ENCODE results near the gene SLC47A2.

SLC47A2 gene

DNA sequence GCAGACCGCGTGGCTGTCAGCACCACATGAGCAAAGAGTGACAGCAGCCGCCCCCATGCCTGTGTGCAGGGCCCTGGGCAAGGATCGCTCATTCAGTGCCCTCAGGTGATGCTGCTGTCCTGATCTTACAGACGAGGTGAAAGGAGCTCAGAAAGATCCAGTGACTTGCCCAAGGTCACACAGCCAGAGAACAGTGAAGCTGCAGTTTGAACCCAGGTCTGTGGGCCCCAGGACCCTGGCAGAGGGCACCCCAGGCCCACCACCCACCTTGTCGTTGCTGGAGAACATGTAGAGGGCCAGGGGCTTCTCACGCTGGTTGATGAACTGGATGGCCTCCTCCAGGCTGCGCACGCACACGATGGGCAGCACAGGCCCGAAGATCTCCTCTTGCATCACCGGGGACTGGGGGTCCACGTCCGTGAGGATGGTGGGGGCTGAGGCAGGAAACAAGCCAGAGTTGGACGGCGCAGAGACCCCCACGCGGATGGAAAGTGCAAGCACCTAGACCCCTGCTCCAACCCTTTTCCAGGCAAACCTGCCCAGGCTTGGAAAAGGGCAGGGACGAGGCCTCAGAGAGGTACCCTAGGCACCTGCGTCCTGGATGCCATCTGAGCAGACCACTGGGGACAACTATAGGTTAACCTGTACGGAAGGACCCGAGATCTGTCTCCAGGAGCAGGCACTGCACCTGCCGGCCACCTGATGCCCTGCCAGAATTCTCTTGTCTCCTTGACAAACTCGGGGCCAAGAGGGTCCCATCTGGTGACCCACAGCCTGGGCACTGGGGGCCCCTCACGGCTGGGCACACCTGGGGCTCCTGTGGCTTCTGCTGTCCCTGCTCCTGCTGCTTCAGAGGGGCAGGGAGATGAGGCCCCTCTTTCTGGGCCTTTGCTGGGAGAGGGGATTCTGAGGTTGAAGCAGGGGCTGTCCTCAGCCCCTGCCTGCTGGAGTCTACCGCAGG is 23.1 kb upstream of the SLC47A2 start:
- DNase-seq (ENCODE audit: extremely low read depth, insufficient read length), result no peak
- Histone ChIP-seq H3K27me3 (replicated peaks; ENCODE audit: control insufficient read depth, insufficient read depth, low read length) (no peaks in the 10 kb centered on the region; the same call in 1 of the 2 replicates), H3K4me3 (replicated peaks; ENCODE audit: low read depth, low read length) (no peak overlapping the region), H3K36me3 (ENCODE audit: control insufficient read depth, insufficient read depth, low read length) (no peaks in the 10 kb centered on the region)
- TF ChIP-seq, protein P1, sequence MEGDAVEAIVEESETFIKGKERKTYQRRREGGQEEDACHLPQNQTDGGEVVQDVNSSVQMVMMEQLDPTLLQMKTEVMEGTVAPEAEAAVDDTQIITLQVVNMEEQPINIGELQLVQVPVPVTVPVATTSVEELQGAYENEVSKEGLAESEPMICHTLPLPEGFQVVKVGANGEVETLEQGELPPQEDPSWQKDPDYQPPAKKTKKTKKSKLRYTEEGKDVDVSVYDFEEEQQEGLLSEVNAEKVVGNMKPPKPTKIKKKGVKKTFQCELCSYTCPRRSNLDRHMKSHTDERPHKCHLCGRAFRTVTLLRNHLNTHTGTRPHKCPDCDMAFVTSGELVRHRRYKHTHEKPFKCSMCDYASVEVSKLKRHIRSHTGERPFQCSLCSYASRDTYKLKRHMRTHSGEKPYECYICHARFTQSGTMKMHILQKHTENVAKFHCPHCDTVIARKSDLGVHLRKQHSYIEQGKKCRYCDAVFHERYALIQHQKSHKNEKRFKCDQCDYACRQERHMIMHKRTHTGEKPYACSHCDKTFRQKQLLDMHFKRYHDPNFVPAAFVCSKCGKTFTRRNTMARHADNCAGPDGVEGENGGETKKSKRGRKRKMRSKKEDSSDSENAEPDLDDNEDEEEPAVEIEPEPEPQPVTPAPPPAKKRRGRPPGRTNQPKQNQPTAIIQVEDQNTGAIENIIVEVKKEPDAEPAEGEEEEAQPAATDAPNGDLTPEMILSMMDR (IDR thresholded peaks at IDR 0.05; ENCODE audit: insufficient read depth, low read length, poor library complexity, severe bottlenecking), result no peak

- Histone ChIP-seq H3K36me3 (ENCODE audit: control insufficient read depth, insufficient read depth, low read length) (no peaks in the 10 kb centered on the region), H3K4me3 (replicated peaks; ENCODE audit: low read depth, low read length) (no peak overlapping the region), H3K27me3 (replicated peaks; ENCODE audit: control insufficient read depth, insufficient read depth, low read length) (no peaks in the 10 kb centered on the region; the same call in 1 of the 2 replicates)
- TF ChIP-seq, protein P1 (IDR thresholded peaks at IDR 0.05; ENCODE audit: insufficient read depth, low read length, poor library complexity, severe bottlenecking), result no peak
- DNase-seq (ENCODE audit: extremely low read depth, insufficient read length), result no peak
These were observed 22.4 kb upstream of the SLC47A2 start for GRCh38 chr17:19738757-19739156.

DNA sequence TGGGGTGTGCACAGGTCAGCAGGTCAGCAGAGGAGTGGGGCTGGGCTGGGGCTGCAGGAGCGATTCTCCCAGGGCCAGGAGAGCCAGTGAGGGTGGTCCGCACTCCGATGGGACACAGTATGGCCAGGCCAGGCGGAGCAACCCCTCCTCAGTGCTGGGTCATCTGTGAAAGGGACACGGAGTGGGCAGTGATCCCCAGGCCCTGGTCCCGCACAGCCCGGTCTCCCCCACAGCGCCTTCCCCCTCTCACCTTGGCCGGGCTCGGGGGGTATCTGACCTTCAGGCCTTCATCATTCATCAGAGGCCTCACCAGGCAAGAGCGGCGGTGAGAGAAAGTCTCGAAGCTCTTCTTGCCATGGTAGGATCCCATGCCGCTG is 21.7 kb upstream of the SLC47A2 start:
- H3K36me3 ChIP-seq (ENCODE audit: control insufficient read depth, insufficient read depth, low read length), result no peaks in the 10 kb centered on the region
- no peaks in the 10 kb centered on the region; the same call in 1 of the 2 replicates for H3K27me3 ChIP-seq (replicated peaks; ENCODE audit: control insufficient read depth, insufficient read depth, low read length)
- TF ChIP-seq, protein P1 (IDR thresholded peaks at IDR 0.05; ENCODE audit: insufficient read depth, low read length, poor library complexity, severe bottlenecking), result no peak
- H3K4me3 ChIP-seq (replicated peaks; ENCODE audit: low read depth, low read length), result no peak overlapping the region
- DNase-seq (ENCODE audit: extremely low read depth, insufficient read length), result no peak

DNA sequence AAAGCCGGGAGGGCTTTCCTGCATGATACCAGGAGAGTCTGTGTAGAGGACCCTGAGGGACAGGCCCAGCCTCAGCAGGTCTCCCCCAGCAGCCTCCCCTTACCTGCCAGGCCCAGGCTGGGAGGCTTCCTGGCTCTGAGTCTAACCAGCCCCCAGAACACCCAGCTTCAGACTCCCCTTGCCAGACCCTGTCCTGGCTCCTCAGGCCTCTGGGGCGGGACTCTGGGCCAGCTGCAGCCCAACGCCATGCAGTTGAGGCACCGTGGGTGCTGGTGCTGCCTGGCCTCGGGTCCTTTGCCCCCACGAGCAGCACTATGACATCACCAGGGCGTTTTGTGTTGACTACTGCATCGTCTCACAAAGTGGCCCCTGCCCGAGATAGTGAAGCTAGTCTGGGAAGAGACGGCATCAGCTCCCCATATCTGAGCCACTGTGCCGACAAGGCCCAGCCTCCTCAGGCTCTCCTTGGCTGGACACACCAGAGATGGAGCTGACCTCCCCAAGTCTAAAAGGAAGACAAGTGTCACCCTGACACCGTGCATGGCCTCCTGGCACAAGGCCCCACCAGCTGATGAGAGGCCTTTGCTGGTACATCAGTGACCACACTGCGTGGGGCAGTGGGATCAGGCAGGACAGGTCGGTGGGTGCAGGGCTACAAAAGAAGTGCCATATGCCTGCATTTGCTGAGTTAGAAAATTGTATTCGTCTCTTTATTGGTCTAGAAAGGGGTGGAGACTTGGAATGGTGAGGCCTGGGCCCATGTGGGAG is 21.1 kb upstream of the SLC47A2 start:
- TF ChIP-seq, protein P1 (IDR thresholded peaks at IDR 0.05; ENCODE audit: insufficient read depth, low read length, poor library complexity, severe bottlenecking), result no peak
- H3K27me3 ChIP-seq (replicated peaks; ENCODE audit: control insufficient read depth, insufficient read depth, low read length), result no peaks in the 10 kb centered on the region; the same call in 1 of the 2 replicates
- H3K36me3 ChIP-seq (ENCODE audit: control insufficient read depth, insufficient read depth, low read length), result no peaks in the 10 kb centered on the region
- DNase-seq (ENCODE audit: extremely low read depth, insufficient read length), result no peak
- H3K4me3 ChIP-seq (replicated peaks; ENCODE audit: low read depth, low read length), result no peak overlapping the region

DNA sequence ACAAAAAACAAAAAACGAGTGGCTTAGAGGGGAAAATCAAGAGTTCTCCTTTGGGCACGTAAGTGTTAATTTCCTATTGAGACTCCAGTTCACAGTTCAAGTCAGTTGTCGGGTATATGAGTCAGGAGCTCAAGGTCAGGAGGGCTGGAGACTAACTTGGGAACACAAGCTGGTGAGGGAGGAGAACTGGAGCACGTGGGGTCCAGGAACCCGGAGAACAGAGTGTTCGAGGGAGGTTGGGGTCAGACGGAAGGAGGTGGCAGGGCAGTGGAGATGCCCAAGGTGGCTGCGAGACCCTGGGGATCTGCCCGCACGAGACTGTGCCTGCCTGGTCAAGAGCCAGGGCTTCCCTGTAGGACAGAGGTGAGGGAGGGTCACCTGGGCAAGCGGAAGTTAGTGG is 19.7 kb upstream of the SLC47A2 start:
- H3K4me3 ChIP-seq (replicated peaks; ENCODE audit: low read depth, low read length), result no peak overlapping the region
- no peaks in the 10 kb centered on the region; the same call in 1 of the 2 replicates for H3K27me3 ChIP-seq (replicated peaks; ENCODE audit: control insufficient read depth, insufficient read depth, low read length)
- no peak for DNase-seq (ENCODE audit: extremely low read depth, insufficient read length)
- H3K36me3 ChIP-seq (ENCODE audit: control insufficient read depth, insufficient read depth, low read length), result no peaks in the 10 kb centered on the region
- TF ChIP-seq, protein P1 (IDR thresholded peaks at IDR 0.05; ENCODE audit: insufficient read depth, low read length, poor library complexity, severe bottlenecking), result no peak

All from GM06990 (cell line).